ENCODE results near the gene TOR3A. TPM values are rescaled to one million over a fixed set of nuclear protein-coding genes. Genes with fewer than 3 reads are reported as not detected.

The TOR3A gene
- total RNA-seq, 1 experiment from 2014 or later = 27.0 TPM

DNA sequence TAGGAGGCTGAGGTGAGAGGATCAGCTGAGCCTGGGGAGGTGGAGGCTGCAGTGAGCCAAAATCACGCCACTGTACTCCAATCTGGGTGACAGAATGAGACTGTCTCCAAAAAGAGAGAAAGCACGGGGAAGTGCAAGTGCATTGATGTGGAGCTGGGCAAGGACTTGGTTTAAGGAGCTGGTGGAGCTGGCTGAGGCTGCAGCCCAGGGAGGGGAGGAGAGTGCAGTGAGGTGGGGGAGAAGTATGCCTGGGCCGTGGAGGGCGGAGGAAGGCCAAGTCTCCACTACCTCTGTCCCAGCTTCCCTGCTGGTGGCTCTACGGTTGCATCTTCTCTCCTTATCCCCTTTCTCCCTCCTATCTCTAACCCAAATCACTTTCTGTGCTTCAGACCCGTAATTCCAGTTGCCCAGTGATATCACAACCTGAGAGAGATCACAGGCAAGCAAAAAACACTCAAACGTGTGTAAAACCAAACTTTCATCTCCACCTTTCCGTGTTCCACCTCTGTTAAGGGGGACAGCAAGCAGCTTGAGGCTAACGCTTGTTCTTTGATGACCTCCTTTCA lies 11.1 kb downstream of the TOR3A start:
- Histone ChIP-seq H3K9me3 (ENCODE audit: control insufficient read depth in 1 of 2, insufficient read depth in 1 of 2, low read depth in 1 of 2, low read length in 2 of 2) (no peaks in the 10 kb centered on the region), H3K27ac (ENCODE audit: low read depth, low read length) (no peak overlapping the region), H3K36me3 (ENCODE audit: control insufficient read depth in 1 of 2, insufficient read depth in 2 of 2, low read length in 2 of 2) (peaks cover 4 to 29% of the 10 kb centered on the region in 2 experiments; a peak in 3 of 4 replicates), H3K27me3 (ENCODE audit: insufficient read depth, low read length) (no peaks in the 10 kb centered on the region), H3K9me2 (ENCODE audit: insufficient read depth) (no peaks in the 10 kb centered on the region), H3K79me2 (ENCODE audit: insufficient read depth, low read length) (no peaks in the 10 kb centered on the region), H4K20me1 (ENCODE audit: insufficient read depth) (no peaks in the 10 kb centered on the region), H3K4me1 (ENCODE audit: control insufficient read depth in 1 of 2, insufficient read depth in 2 of 2, low read length in 2 of 2) (no peaks in the 10 kb centered on the region), H3K4me3 (replicated peaks in 1 of 2; ENCODE audit: low read depth in 1 of 2, low read length in 2 of 2) (no peak overlapping the region), H3K9ac (ENCODE audit: low read length) (no peak overlapping the region), H3K4me2 (ENCODE audit: low read length) (no peak overlapping the region), H2AFZ (ENCODE audit: low read depth, low read length, poor library complexity, severe bottlenecking) (no peak overlapping the region)
- no peak for DNase-seq (ENCODE audit: low read depth, low spot score)
- CTCF ChIA-PET = no interaction called here
- intact Hi-C loops (cut with micrococcal nuclease) = no loop called here
- BruUV-seq (replicated peaks) = no TSS peak
- POLR2A ChIA-PET = no interaction called here
- TF ChIP-seq CBX3 (IDR thresholded peaks at IDR 0.05; ENCODE audit: low read depth) = no peak
- TF ChIP-seq ATF3 (IDR thresholded peaks at IDR 0.05) = no peak
- TF ChIP-seq, protein P1, sequence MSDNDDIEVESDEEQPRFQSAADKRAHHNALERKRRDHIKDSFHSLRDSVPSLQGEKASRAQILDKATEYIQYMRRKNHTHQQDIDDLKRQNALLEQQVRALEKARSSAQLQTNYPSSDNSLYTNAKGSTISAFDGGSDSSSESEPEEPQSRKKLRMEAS (IDR thresholded peaks at IDR 0.05) = no peak
- TF ChIP-seq POLR2A (IDR thresholded peaks at IDR 0.05; ENCODE audit: borderline replicate concordance, extremely low read depth, insufficient read depth, insufficient read length) = no peak
- no peak for TF ChIP-seq ZNF274 (IDR thresholded peaks at IDR 0.05; ENCODE audit: low read depth, low read length)
- ATAC-seq = no peak
- RAD21 ChIA-PET (ENCODE audit: low non-redundant PET in 1 of 2, low total read pairs in 2 of 2, uncharacterized antibody in 2 of 2, unreplicated experiment in 2 of 2) = no interaction called here

GRCh38 chr1:179094818-179095217 lies 12.9 kb downstream of the TOR3A start:
- no TSS peak for BruUV-seq (replicated peaks)
- POLR2A ChIA-PET = no interaction called here
- intact Hi-C loops (cut with micrococcal nuclease) = no loop called here
- ATAC-seq = no peak
- H3K4me2 ChIP-seq (ENCODE audit: low read length) = no peak overlapping the region
- H3K4me1 ChIP-seq (ENCODE audit: control insufficient read depth in 1 of 2, insufficient read depth in 2 of 2, low read length in 2 of 2) = no peaks in the 10 kb centered on the region
- H3K4me3 ChIP-seq (replicated peaks in 1 of 2; ENCODE audit: low read depth in 1 of 2, low read length in 2 of 2) = no peak overlapping the region
- H2AFZ ChIP-seq (ENCODE audit: low read depth, low read length, poor library complexity, severe bottlenecking) = no peak overlapping the region
- DNase-seq (ENCODE audit: low read depth, low spot score) = no peak
- H3K36me3 ChIP-seq (ENCODE audit: control insufficient read depth in 1 of 2, insufficient read depth in 2 of 2, low read length in 2 of 2) = peaks cover 2 to 29% of the 10 kb centered on the region in 2 experiments; a peak in 3 of 4 replicates
- H3K27ac ChIP-seq (ENCODE audit: low read depth, low read length) = no peak overlapping the region
- no peaks in the 10 kb centered on the region for H3K9me2 ChIP-seq (ENCODE audit: insufficient read depth)
- no peaks in the 10 kb centered on the region for H3K27me3 ChIP-seq (ENCODE audit: insufficient read depth, low read length)
- H3K79me2 ChIP-seq (ENCODE audit: insufficient read depth, low read length) = no peaks in the 10 kb centered on the region
- no peak overlapping the region for H3K9ac ChIP-seq (ENCODE audit: low read length)
- CTCF ChIA-PET = no interaction called here
- H4K20me1 ChIP-seq (ENCODE audit: insufficient read depth) = no peaks in the 10 kb centered on the region
- TF ChIP-seq, protein P1 (IDR thresholded peaks at IDR 0.05) = no peak
- TF ChIP-seq FOSL1 (IDR thresholded peaks at IDR 0.05; ENCODE audit: low read depth) = no peak
- no peak for TF ChIP-seq TCF7L2 (IDR thresholded peaks at IDR 0.05; ENCODE audit: borderline replicate concordance, extremely low read depth, insufficient read depth, insufficient read length)
- TF ChIP-seq JUND (IDR thresholded peaks at IDR 0.05) = no peak
- TF ChIP-seq SIN3A (IDR thresholded peaks at IDR 0.05; ENCODE audit: low read depth) = no peak
- TF ChIP-seq EZH2 (IDR thresholded peaks at IDR 0.05) = no peak
- no peak for TF ChIP-seq ZFX (IDR thresholded peaks at IDR 0.05)
- RAD21 ChIA-PET (ENCODE audit: low non-redundant PET in 1 of 2, low total read pairs in 2 of 2, uncharacterized antibody in 2 of 2, unreplicated experiment in 2 of 2) = no interaction called here
- H3K9me3 ChIP-seq (ENCODE audit: control insufficient read depth in 1 of 2, insufficient read depth in 1 of 2, low read depth in 1 of 2, low read length in 2 of 2) = no peaks in the 10 kb centered on the region

Measured in HCT116 (cell line).